Activated CD4-positive, alpha-beta T cell treated with anti-CD3 and anti-CD28 coated beads, Interleukin-2, amount 50 U/mL, for 4 hours (primary cell): ENCODE results near the gene GYPE.
"Not testable (repeated sequence)": the region's sequence is repeated elsewhere in the genome, so short reads cannot be mapped to it uniquely, and the experiment has no call there.

ENCODE experiments used
- DNase-seq, 2 experiments: peaks; one replicate each; pipeline ENCODE4 v3.0.0-alpha.2; 2020

The GYPE gene

GRCh38 chr4:143869925-143870324, 35.4 kb downstream of the GYPE start:
- not testable (repeated sequence) for DNase-seq

- DNase-seq: not testable (repeated sequence)
These were observed 42.6 kb downstream of the GYPE start for GRCh38 chr4:143862716-143863115.

GRCh38 chr4:143858456-143858855, 46.9 kb downstream of the GYPE start:
- no peak for DNase-seq

- not testable (repeated sequence) for DNase-seq
These were observed 47.7 kb downstream of the GYPE start for GRCh38 chr4:143857391-143858336.

- DNase-seq: not testable (repeated sequence)
These were observed 49.3 kb downstream of the GYPE start for GRCh38 chr4:143856017-143856557.

GRCh38 chr4:143854645-143855044, 50.7 kb downstream of the GYPE start:
- DNase-seq: not testable (repeated sequence)

- DNase-seq: not testable (repeated sequence)
These were observed 56.1 kb downstream of the GYPE start for GRCh38 chr4:143849296-143849695.

GRCh38 chr4:143843506-143843832, 61.9 kb downstream of the GYPE start:
- DNase-seq: not testable (repeated sequence)

GRCh38 chr4:143842624-143843505, 62.5 kb downstream of the GYPE start:
- not testable (repeated sequence) for DNase-seq

GRCh38 chr4:143839413-143839812, 65.9 kb downstream of the GYPE start:
- DNase-seq: not testable (repeated sequence)

- not testable (repeated sequence) for DNase-seq
These were observed 71.2 kb downstream of the GYPE start for GRCh38 chr4:143834196-143834595.

GRCh38 chr4:143833676-143834075, 71.7 kb downstream of the GYPE start:
- DNase-seq: not testable (repeated sequence)

- not testable (repeated sequence) for DNase-seq
These were observed 74.8 kb downstream of the GYPE start for GRCh38 chr4:143830576-143830975.

GRCh38 chr4:143829239-143829620, 76.1 kb downstream of the GYPE start:
- DNase-seq: not testable (repeated sequence)
